T-helper 2 cell treated with Interferon-gamma antibody and Interleukin-4, amounts not matched to agents 5 μg/mL and 100 μg/mL, for 36 hours (primary cell): ENCODE data around the gene SEMA4G.
A peak's percentile ranks its signal among the peaks of the same experiment; 100 is the strongest.

Experiments
- DNase-seq: peaks from one replicate; pipeline ENCODE4 v3.0.0; 2021; ENCODE audit warnings: low spot score
- H3K27ac Mint-ChIP-seq: one replicate; pipeline ENCODE4 v1.8.0; 2021; ENCODE audit warnings: mild to moderate bottlenecking, mixed read lengths
- H3K27me3 Mint-ChIP-seq: one replicate; pipeline ENCODE4 v1.8.0; 2021; ENCODE audit warnings: low read depth, mixed read lengths
- H3K36me3 Mint-ChIP-seq: one replicate; pipeline ENCODE4 v1.8.0; 2021; ENCODE audit warnings: low read depth, mixed read lengths
- H3K4me1 Mint-ChIP-seq: one replicate; pipeline ENCODE4 v1.8.0; 2021; ENCODE audit warnings: low read depth, mixed read lengths
- H3K4me3 Mint-ChIP-seq: one replicate; pipeline ENCODE4 v1.8.0; 2022; ENCODE audit warnings: mild to moderate bottlenecking, moderate library complexity, mixed read lengths
- H3K9me3 Mint-ChIP-seq: one replicate; pipeline ENCODE4 v1.8.0; 2021; ENCODE audit warnings: mixed read lengths

The SEMA4G gene

DNA sequence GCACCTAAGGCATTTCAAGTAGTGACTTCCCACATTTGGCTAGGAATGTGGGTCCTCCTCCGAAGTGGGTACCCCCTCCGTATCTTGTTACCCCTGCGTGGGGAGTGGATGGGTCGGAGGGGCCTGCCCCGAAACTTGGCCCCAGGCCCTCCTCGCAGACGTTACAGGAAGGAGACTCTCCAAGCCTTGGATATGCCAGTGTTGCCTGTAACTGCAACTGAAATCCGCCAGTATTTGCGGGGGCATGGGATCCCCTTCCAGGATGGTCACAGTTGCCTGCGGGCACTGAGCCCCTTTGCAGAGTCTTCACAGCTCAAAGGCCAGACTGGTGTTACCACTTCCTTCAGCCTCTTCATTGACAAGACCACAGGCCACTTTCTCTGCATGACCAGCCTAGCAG lies 18.9 kb downstream of the SEMA4G start:
- DNase-seq = no peak
- Mint-ChIP-seq H3K36me3 (peaks cover 31% of the 10 kb centered on the region), H3K4me1 (peaks cover 20% of the 10 kb centered on the region), H3K9me3 (no peaks in the 10 kb centered on the region), H3K4me3 (peak overlapping the region; percentile 96), H3K27me3 (no peaks in the 10 kb centered on the region), H3K27ac (no peak overlapping the region)

DNA sequence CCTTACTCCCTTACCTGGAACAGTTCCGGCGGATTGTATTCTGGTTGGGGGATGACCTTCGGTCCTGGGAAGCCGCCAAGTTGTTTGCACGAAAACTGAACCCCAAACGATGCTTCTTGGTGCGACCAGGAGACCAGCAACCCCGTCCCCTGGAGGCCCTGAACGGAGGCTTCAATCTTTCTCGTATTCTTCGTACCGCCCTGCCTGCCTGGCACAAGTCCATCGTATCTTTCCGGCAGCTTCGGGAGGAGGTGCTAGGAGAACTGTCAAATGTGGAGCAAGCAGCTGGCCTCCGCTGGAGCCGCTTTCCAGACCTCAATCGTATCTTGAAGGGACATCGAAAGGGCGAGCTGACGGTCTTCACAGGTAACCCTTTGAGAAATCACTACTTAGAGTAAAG lies 19.8 kb downstream of the SEMA4G start:
- Mint-ChIP-seq H3K4me1 (peaks cover 20% of the 10 kb centered on the region), H3K27me3 (no peaks in the 10 kb centered on the region), H3K4me3 (no peak overlapping the region), H3K9me3 (no peaks in the 10 kb centered on the region), H3K27ac (no peak overlapping the region), H3K36me3 (peaks cover 37% of the 10 kb centered on the region)
- no peak for DNase-seq

DNA sequence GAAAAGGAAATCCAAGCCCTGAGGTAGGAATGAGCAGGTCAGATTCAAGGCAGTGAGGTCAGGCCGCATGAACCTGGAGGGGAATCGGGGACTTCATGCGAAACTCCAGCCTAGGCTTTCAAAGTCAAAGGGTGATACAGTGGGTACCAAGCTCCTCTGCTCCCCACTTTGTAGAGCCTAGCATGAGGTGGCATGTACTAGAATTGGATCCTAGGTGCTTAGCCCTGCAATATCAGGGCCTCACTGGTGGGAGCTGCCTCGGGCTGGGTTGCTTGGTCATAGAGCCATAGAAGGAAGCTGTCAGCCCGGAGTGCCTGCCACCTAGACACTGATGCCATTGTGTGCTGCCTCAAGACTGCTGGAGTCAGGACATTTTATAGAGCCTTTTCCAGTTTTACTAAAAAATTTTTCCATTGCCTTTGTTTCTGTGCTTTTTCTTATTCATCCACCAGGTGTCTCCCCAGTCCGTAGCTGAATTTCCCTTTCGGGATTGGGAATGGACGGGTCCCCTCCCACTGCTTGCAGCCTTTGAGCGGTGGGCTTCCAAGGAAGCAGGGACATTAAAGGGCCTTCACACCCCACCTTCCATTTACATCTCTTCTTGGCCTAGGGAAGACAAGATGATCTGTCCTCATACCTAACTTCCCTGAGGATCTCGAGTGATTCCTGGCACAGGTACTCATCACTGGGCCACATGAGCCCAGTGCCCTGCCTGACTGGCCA lies 24.8 kb downstream of the SEMA4G start:
- H3K36me3 Mint-ChIP-seq = peaks cover 34% of the 10 kb centered on the region
- H3K4me1 Mint-ChIP-seq = peaks cover 16% of the 10 kb centered on the region
- no peak overlapping the region for H3K27ac Mint-ChIP-seq
- no peaks in the 10 kb centered on the region for H3K27me3 Mint-ChIP-seq
- no peak for DNase-seq
- H3K9me3 Mint-ChIP-seq = no peaks in the 10 kb centered on the region
- H3K4me3 Mint-ChIP-seq = no peak overlapping the region

DNA sequence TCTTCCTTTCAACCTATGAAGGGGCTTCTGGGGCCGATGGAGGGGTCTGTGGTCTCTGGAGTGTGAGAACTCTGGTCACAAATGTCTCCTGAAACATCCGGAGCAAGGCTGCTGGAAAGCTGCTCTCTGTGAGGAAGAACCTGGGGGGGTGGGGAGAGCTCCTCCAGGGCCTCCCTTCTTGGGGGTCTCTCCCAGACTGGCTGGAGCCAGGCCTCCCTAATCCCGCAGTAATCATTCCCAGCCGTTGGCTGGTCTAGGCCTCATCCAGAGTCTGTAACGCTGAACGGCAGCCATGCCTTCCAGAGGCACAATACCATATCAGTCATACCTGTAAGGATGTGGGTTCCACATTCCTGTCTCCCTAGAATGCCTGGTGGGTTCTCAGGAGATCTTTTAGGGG lies 25.9 kb downstream of the SEMA4G start:
- H3K4me3 Mint-ChIP-seq = no peak overlapping the region
- H3K9me3 Mint-ChIP-seq = no peaks in the 10 kb centered on the region
- peaks cover 28% of the 10 kb centered on the region for H3K36me3 Mint-ChIP-seq
- peaks cover 16% of the 10 kb centered on the region for H3K4me1 Mint-ChIP-seq
- no peak for DNase-seq
- H3K27me3 Mint-ChIP-seq = no peaks in the 10 kb centered on the region
- no peak overlapping the region for H3K27ac Mint-ChIP-seq

DNA sequence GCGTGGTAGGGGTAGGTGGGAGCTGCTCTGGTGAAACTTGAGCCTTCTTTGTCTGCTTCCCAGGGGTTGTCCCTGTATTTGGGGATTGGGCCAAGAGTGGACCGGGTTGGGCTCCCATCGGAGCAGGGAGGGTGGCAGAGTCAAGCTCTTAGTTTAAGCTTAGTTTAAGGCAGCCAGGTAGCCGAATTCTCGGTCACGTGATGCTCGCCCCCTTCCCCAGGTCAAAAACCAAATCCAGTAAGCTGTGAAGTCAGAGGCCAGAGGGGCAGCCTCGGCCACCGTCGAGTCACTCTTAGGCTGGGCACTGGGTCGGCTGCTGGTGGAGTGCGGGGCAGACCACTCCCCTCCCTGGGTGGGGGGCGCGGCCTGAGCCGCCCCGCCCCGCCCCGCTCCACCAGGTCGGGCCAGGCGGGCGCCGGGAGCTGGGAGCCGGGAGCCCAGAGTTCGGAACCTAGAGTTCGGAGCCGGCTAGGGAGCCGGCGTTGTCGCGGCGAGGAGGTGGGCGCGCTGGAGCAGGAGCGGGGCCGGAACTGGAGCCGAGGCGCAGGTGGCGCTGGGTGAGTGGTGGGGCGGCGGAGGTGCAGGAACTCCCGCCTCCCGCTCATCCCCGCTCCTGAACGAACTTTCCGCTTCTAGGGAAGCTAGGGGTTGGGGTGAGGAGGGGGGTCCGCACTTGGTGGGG lies 27.5 kb downstream of the SEMA4G start:
- peak overlapping the region; percentile 85 for H3K4me3 Mint-ChIP-seq
- H3K4me1 Mint-ChIP-seq = peaks cover 15% of the 10 kb centered on the region
- peaks cover 15% of the 10 kb centered on the region for H3K36me3 Mint-ChIP-seq
- no peaks in the 10 kb centered on the region for H3K9me3 Mint-ChIP-seq
- peak; percentile 32 for DNase-seq
- peaks cover 2% of the 10 kb centered on the region for H3K27me3 Mint-ChIP-seq
- H3K27ac Mint-ChIP-seq = peak overlapping the region; percentile 92

DNA sequence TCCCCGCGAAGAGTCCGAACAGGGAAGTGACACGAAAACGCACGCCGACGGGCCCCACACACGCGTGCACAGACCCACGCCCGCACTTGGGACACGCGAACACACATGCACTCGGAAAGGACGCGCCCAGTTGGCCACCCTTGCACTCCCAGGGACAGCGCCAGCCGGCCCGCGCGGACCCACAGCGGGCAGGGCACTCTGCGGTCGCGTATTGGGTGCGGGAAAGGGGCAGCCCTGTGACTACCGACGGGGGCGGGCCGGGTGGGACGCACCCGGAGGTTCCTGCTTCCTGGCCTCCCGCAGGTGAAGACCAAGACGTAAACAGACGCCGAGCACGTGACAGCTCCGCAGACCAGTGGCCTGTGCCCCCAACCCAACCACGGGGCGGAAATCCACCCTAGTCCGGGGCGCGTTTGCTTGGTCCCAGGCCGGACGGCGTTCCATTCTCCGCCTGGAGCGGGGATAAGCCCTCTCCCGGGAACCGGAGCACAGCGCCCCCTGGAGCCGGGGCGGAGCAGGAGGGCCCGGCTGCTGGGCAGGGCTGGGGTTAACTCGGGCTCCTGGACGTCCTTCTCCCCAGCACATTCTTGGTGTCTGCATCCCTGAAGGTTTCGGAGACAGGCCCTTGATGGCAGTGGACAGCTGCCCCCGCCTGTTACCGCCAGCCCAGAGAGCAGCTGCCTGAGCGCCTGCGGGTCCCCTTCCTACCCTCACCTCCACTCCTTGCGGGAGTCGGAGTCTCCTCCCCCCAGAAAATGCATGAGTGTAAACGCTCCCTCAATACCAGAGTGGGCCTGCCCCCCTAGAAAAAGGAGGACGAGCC lies 28.3 kb downstream of the SEMA4G start:
- Mint-ChIP-seq H3K4me1 (peaks cover 15% of the 10 kb centered on the region), H3K4me3 (peak overlapping the region; percentile 84), H3K27ac (peak overlapping the region; percentile 92), H3K36me3 (peaks cover 14% of the 10 kb centered on the region), H3K27me3 (peaks cover 2% of the 10 kb centered on the region), H3K9me3 (no peaks in the 10 kb centered on the region)
- peak; percentile 78 for DNase-seq

DNA sequence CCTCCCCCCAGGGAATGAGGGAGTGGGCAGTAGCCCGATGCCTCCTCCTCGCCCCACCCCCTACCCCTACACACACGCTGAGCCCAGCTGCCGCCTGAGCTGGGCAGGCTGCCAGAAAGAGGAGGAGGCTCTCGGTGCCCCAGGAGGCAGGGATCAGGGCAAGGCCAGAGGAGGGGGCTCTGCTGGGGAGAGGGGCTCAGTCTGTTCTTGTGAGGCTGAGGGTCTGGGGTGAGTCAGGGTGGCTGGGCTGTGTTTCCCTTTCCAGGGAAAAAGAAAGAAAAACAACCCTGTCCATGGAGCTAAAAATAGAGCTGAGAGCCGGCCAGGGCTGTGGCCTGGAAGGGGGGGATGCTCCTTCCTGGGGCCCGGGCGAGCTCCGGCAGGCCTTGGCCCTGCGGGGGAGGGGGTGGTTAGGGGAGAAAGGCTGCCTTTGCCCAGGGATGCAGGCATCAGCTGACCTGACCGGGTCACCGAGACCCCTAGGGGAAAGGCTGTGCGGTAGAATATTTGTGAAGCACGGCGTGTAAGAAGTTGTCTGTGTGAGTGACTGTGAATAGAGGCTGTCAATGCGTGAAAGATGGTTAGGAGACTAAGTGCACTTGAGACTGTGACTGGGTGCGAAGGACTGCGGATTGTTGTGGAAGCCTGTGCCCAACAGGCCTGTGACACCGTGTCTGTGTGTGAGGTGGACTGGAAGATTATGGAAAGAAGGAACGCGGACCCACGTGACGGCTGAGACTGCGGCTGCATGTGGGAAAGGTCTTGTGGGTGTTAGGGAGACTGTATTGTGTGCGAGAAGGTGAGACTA lies 29.1 kb downstream of the SEMA4G start:
- Mint-ChIP-seq H3K27ac (peak overlapping the region; percentile 85), H3K4me1 (peaks cover 15% of the 10 kb centered on the region), H3K27me3 (peaks cover 2% of the 10 kb centered on the region), H3K36me3 (peaks cover 9% of the 10 kb centered on the region), H3K9me3 (no peaks in the 10 kb centered on the region), H3K4me3 (peak overlapping the region; percentile 84)
- peak; percentile 47 for DNase-seq

DNA sequence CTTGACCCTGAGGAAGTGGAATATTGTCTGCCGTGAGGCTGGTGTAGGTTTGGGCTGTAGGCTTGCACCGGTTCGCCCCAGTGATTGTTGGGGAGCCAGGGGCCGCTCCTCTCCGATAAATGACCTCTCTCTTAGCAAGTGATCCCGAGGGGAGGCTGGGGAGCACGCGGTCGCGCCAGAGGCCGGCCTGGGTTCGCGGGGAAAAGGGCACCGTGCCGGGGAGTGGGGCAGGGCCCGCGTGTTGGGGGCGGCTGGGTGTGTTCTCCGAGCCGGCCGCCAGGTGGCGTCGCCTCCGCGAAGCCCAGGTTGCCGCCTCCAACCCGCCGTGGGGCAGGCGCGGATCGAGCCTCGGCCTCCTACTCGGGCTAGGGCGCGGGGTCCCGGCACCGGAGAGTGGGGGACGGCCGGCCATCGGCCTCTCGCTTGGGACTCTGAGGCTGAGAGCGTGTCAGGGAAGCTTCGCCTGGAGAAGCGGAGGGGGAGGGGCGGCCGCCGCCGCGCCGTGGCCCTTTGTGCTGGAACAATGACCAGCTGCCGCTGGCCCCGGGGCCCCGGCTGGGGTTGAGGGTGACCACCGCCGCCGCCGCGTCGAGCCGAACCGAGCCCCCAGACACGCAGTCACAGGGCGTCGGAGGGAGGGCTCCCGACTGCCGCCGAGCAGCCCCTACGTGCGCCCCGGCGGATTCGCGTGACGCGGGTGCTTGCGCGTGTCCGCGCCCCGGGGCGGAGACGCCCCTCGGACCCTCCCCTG lies 29.9 kb downstream of the SEMA4G start:
- no peaks in the 10 kb centered on the region for H3K9me3 Mint-ChIP-seq
- H3K4me3 Mint-ChIP-seq = peak overlapping the region; percentile 84
- DNase-seq = peak; percentile 80
- H3K27ac Mint-ChIP-seq = peak overlapping the region; percentile 85
- H3K4me1 Mint-ChIP-seq = peaks cover 15% of the 10 kb centered on the region
- H3K36me3 Mint-ChIP-seq = peaks cover 5% of the 10 kb centered on the region
- H3K27me3 Mint-ChIP-seq = peaks cover 2% of the 10 kb centered on the region

DNA sequence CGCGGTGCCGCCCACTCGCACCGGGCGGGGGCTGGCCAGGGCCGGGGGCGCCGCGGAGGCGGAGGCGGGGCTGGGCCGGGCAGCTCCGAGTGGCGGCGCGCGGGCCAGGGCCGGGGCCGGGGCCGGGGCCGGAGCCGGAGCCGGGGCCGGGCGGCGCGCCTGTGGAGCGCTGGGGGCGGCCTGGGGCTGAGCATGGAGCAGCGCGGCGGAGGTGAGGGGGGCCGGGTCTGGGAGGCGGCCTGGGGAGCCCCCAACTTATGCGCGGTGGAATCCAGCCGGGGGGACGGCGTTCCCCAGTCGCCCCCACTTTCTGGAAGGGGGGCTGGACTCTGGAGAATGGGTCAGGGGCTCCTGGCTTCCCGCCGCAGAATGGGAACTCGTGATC lies 30.4 kb downstream of the SEMA4G start, which contains the start of gene LZTS2:
TSS of gene LZTS2 (plus strand) at position 67 of the 385 bp plus-strand sequence. CDS start 2,731 bp downstream, outside the sequence.
- H3K36me3 Mint-ChIP-seq = peaks cover 1% of the 10 kb centered on the region
- H3K27ac Mint-ChIP-seq = peak within 1 kb of the TSS; percentile 85
- peak within 1 kb of the TSS; percentile 84 for H3K4me3 Mint-ChIP-seq
- H3K4me1 Mint-ChIP-seq = peaks cover 15% of the 10 kb centered on the region
- H3K9me3 Mint-ChIP-seq = no peaks in the 10 kb centered on the region
- peaks cover 2% of the 10 kb centered on the region for H3K27me3 Mint-ChIP-seq
- no peak for DNase-seq

DNA sequence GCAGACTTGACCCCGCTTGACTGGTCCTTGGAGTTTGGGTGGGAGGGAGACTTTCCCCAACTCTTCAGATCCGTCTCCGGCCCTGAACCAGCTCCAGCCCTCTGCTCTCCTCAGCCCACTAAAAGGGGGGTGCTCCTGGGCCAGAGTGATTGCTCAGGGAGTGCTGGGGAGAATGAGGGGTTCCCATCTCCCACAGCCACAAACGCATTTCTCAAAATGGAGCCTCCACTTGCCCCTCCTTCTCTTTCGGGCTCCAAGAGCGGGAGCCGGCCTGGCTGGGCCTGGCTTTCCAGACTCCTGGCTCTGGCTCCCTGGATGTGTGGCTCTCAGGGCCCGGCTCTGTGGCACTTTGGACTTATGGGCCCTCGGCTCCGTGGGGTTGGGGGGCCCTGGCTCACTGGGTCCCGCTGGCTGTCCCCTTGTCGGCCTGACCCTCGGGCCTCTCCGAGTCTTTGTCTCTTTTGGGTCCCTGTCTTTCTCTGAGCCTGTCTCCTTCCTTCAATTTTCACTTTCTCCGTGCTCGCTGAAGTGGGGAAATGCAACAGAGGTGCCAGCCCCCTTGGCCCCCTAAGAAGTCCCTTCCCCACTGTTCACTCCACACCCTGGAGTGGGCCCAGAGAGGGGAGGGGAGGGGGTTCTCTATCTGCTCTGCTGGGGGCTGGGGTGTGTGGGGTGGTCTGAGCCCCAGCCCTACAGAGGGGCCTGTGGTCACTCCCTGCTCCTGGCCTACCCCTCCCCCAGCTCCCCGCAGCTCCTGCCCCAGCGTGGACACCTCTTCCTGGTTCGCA lies 31.0 kb downstream of the SEMA4G start:
- Mint-ChIP-seq H3K27ac (no peak overlapping the region), H3K27me3 (peaks cover 2% of the 10 kb centered on the region), H3K4me3 (peak overlapping the region; percentile 73), H3K9me3 (no peaks in the 10 kb centered on the region), H3K4me1 (peaks cover 15% of the 10 kb centered on the region), H3K36me3 (no peaks in the 10 kb centered on the region)
- DNase-seq = no peak

DNA sequence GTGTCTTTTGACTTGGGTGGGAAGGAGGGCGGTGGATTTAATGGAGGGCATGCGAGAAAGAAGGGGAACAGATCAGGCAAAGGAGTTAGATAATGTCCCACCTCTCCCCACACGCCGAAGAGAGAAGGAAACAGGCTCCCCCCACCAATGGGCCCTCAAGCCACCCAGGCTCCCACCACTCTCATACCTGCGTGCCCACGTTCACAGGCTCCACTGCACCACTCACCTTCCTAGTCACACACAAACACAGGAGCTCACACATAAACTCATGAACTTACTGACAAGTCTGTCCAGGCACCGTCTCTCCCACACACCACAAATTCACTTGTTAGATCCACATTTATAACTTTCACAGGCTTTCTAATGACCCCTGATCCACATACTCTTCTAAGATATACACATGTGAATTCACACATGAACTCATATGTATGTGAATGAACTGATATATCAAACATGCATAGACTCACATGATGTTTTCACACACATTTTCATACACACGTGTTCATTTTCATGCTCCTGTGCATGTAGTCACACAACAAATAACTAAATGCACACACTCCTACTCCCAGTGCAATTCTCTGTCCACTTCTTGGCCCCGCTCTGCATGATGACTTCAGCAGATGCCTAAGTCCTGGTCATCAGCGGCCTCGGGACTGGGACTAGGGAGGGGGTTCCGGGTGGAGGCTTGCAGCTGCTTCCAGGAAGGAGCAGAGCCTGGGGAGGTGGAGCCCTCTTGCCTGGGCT lies 31.8 kb downstream of the SEMA4G start:
- H3K4me3 Mint-ChIP-seq = peak overlapping the region; percentile 69
- peaks cover 2% of the 10 kb centered on the region for H3K27me3 Mint-ChIP-seq
- peaks cover 15% of the 10 kb centered on the region for H3K4me1 Mint-ChIP-seq
- DNase-seq = no peak
- H3K9me3 Mint-ChIP-seq = no peaks in the 10 kb centered on the region
- H3K36me3 Mint-ChIP-seq = no peaks in the 10 kb centered on the region
- peak overlapping the region; percentile 52 for H3K27ac Mint-ChIP-seq

DNA sequence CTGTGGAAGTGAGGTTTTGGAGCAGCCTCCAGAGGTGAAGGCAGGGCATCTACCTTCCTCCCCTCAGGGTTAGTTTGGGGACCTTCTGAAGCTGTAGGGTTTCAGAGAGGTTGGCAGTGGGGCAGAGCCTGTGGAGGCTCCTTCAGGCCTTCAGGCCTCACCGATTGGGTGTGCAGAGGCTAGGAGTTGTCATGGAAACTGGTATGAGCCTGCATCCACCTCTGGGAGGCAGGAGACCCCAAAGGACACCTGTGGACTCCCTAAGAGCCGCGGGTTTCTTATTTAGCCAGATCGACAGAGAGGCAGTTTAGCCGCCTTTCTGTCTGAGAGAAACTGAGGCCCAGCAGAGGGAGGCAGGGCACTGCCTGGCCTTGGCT lies 32.3 kb downstream of the SEMA4G start:
- Mint-ChIP-seq H3K9me3 (no peaks in the 10 kb centered on the region), H3K27me3 (peaks cover 2% of the 10 kb centered on the region), H3K4me3 (no peak overlapping the region), H3K27ac (no peak overlapping the region), H3K4me1 (peaks cover 11% of the 10 kb centered on the region), H3K36me3 (no peaks in the 10 kb centered on the region)
- DNase-seq = no peak
